HUDEP-2 (cell line): Measurements from ENCODE around the gene PRR7.

Experiments
- DNase-seq, 76 experiments: peaks; one replicate each; lab custom pipeline; 2025; ENCODE audit not compliant: unreplicated experiment in 76 of 76; lab: John Stamatoyannopoulos, UW

The PRR7 gene

GRCh38 chr5:177495243-177496060 is 48.8 kb downstream of the PRR7 start:
- peak in 1 of 76 experiments; percentile 21 for DNase-seq

GRCh38 chr5:177496070-177496726 is 49.6 kb downstream of the PRR7 start:
- DNase-seq: peak in 11 of 76 experiments; percentile 10 to 33 (median 23)

- peak in 7 of 76 experiments; percentile 14 to 33 (median 19) for DNase-seq
Observed at GRCh38 chr5:177496727-177497291, 50.2 kb downstream of the PRR7 start.

GRCh38 chr5:177497292-177498012 is 50.8 kb downstream of the PRR7 start, which contains the start of gene PDLIM7:
PDLIM7 (minus strand) TSS chr5:177497604; CDS start chr5:177496512, 1,092 bp downstream.
- peak in 74 of 76 experiments; percentile 56 to 96 (median 91) for DNase-seq

GRCh38 chr5:177498013-177498787 is 51.6 kb downstream of the PRR7 start:
- peak in 33 of 76 experiments; percentile 8 to 61 (median 28) for DNase-seq

- no peak for DNase-seq
Observed at GRCh38 chr5:177499842-177500241, 53.2 kb downstream of the PRR7 start.

GRCh38 chr5:177500685-177501522 is 54.3 kb downstream of the PRR7 start:
- DNase-seq: peak in 69 of 76 experiments; percentile 14 to 85 (median 64)

GRCh38 chr5:177501874-177502678 is 55.5 kb downstream of the PRR7 start:
- no peak for DNase-seq

GRCh38 chr5:177502886-177503285 is 56.3 kb downstream of the PRR7 start:
- no peak for DNase-seq

GRCh38 chr5:177503351-177504085 is 56.9 kb downstream of the PRR7 start:
- DNase-seq: no peak

- no peak for DNase-seq
Observed at GRCh38 chr5:177504086-177505056, 57.8 kb downstream of the PRR7 start.

GRCh38 chr5:177505075-177505474 is 58.5 kb downstream of the PRR7 start:
- no peak for DNase-seq
